ENCODE results near the gene SMIM13.

GRCh38 chr6:11181478-11182136, 88.0 kb downstream of the SMIM13 start:
- no peak for TF ChIP-seq TAF1 (IDR thresholded peaks at IDR 0.05; ENCODE audit: borderline replicate concordance, insufficient read depth, low read length)
- TF ChIP-seq POLR2AphosphoS5 (IDR thresholded peaks at IDR 0.05; ENCODE audit: low read depth, low read length) = no peak
- no peak for TF ChIP-seq SIN3A (IDR thresholded peaks at IDR 0.05; ENCODE audit: borderline replicate concordance, insufficient read depth, low read length)
- TF ChIP-seq REST (IDR thresholded peaks at IDR 0.05; ENCODE audit: insufficient read depth in 1 of 2, low read depth in 2 of 2, low read length in 2 of 2) = no peak
- TF ChIP-seq FOXP2 (optimal IDR thresholded peaks at IDR 0.05; ENCODE audit: borderline replicate concordance, extremely low read depth, extremely low read length, insufficient read depth) = no peak
